ENCODE results near the gene PAQR7.

The PAQR7 gene

GRCh38 chr1:25818569-25818968 is 56.9 kb downstream of the PAQR7 start:
- H2BK15ac ChIP-seq (replicated peaks; ENCODE audit: low read depth) = no peak overlapping the region
- no peak overlapping the region for H2BK5ac ChIP-seq (ENCODE audit: low read length)
- H3K4me1 ChIP-seq (ENCODE audit: control insufficient read depth, low read depth, low read length) = peaks cover 5% of the 10 kb centered on the region
- peaks cover 2% of the 10 kb centered on the region for H3K79me1 ChIP-seq (ENCODE audit: low read length)
- WGBS (ENCODE audit: extremely low coverage, insufficient coverage, low lambda C conversion rate) = no CpG with 5 or more reads among the region's 6 CpGs
- no peak overlapping the region for H2BK120ac ChIP-seq (ENCODE audit: low read depth, low read length)
- peak overlapping the region; percentile 10 for H3K4ac ChIP-seq (ENCODE audit: low read depth, low read length)
- H3K27ac ChIP-seq (ENCODE audit: low read depth, low read length) = no peak overlapping the region
- H3K23ac ChIP-seq (ENCODE audit: low read length) = no peak overlapping the region
- H3K27me3 ChIP-seq (ENCODE audit: insufficient read depth, low read length, poor library complexity) = no peaks in the 10 kb centered on the region
- peak overlapping the region; percentile 54 for H3K56ac ChIP-seq (ENCODE audit: low read length)
- DNase-seq = no peak
- H3K36me3 ChIP-seq (ENCODE audit: control insufficient read depth, insufficient read depth, low read length) = peaks cover 2% of the 10 kb centered on the region
- no peak overlapping the region for H4K5ac ChIP-seq (ENCODE audit: low read length)
- H3K79me2 ChIP-seq (ENCODE audit: control insufficient read depth, insufficient read depth, low read length) = no peaks in the 10 kb centered on the region
- H3K9ac ChIP-seq (ENCODE audit: low read length) = peak overlapping the region; percentile 31
- no peak overlapping the region for H3K4me3 ChIP-seq (ENCODE audit: low read length)
- H2AK5ac ChIP-seq (ENCODE audit: low read length) = peak overlapping the region; percentile 25
- no peak overlapping the region for H4K8ac ChIP-seq (ENCODE audit: low read depth, low read length)
- H3K18ac ChIP-seq (ENCODE audit: low read length) = no peak overlapping the region
- no peak overlapping the region for H3K4me2 ChIP-seq (ENCODE audit: low read length)

- H3K4me1 ChIP-seq (ENCODE audit: control insufficient read depth, low read depth, low read length) = peaks cover 5% of the 10 kb centered on the region
- no CpG with 5 or more reads among the region's 8 CpGs for WGBS (ENCODE audit: extremely low coverage, insufficient coverage, low lambda C conversion rate)
- no peak overlapping the region for H3K4ac ChIP-seq (ENCODE audit: low read depth, low read length)
- H4K5ac ChIP-seq (ENCODE audit: low read length) = no peak overlapping the region
- no peak overlapping the region for H3K27ac ChIP-seq (ENCODE audit: low read depth, low read length)
- peak; percentile 78 for DNase-seq
- no peak overlapping the region for H2BK15ac ChIP-seq (replicated peaks; ENCODE audit: low read depth)
- H2BK5ac ChIP-seq (ENCODE audit: low read length) = no peak overlapping the region
- H3K79me2 ChIP-seq (ENCODE audit: control insufficient read depth, insufficient read depth, low read length) = no peaks in the 10 kb centered on the region
- H3K27me3 ChIP-seq (ENCODE audit: insufficient read depth, low read length, poor library complexity) = no peaks in the 10 kb centered on the region
- peaks cover 2% of the 10 kb centered on the region for H3K36me3 ChIP-seq (ENCODE audit: control insufficient read depth, insufficient read depth, low read length)
- H2BK120ac ChIP-seq (ENCODE audit: low read depth, low read length) = no peak overlapping the region
- peak overlapping the region; percentile 31 for H3K9ac ChIP-seq (ENCODE audit: low read length)
- H2AK5ac ChIP-seq (ENCODE audit: low read length) = no peak overlapping the region
- peaks cover 2% of the 10 kb centered on the region for H3K79me1 ChIP-seq (ENCODE audit: low read length)
- no peak overlapping the region for H3K18ac ChIP-seq (ENCODE audit: low read length)
- H3K4me2 ChIP-seq (ENCODE audit: low read length) = no peak overlapping the region
- no peak overlapping the region for H3K23ac ChIP-seq (ENCODE audit: low read length)
- no peak overlapping the region for H3K4me3 ChIP-seq (ENCODE audit: low read length)
- H3K56ac ChIP-seq (ENCODE audit: low read length) = peak overlapping the region; percentile 54
- no peak overlapping the region for H4K8ac ChIP-seq (ENCODE audit: low read depth, low read length)
Measured at GRCh38 chr1:25817840-25818501, 57.5 kb downstream of the PAQR7 start.

DNA sequence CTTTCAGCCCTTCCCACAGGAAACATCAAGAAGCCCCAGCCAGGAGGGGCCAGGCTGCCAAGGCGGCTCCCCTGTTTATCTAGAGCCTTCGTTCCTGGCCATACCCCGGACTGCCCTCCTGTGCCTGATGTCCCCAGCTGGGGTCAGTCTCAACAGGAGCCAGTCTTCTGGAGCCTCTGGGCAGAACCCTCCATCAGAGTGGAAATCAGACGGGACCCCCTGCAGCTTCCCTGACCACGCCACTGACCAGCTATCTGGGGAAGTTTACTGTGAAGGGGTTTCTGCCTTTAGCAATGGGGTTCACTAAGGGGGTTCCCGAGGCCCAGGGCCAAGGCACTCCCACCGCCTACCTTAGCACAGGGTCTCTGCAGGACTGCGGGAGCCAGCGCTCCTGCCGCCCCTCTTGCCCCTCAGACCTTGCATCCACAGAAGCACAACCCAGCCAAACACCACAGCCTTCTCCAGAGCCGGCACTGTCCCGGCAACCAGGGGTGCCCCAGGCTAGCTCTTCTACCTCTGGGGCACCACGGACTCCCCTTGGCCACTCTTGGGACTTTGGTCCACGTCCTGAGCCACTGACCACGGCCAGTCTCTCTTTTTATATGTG is 59.3 kb downstream of the PAQR7 start:
- no peak overlapping the region for H3K4me3 ChIP-seq (ENCODE audit: low read length)
- peaks cover 2% of the 10 kb centered on the region for H3K79me1 ChIP-seq (ENCODE audit: low read length)
- no peak overlapping the region for H3K18ac ChIP-seq (ENCODE audit: low read length)
- no peaks in the 10 kb centered on the region for H3K27me3 ChIP-seq (ENCODE audit: insufficient read depth, low read length, poor library complexity)
- no peak overlapping the region for H3K27ac ChIP-seq (ENCODE audit: low read depth, low read length)
- H4K8ac ChIP-seq (ENCODE audit: low read depth, low read length) = no peak overlapping the region
- no CpG with 5 or more reads among the region's 15 CpGs for WGBS (ENCODE audit: extremely low coverage, insufficient coverage, low lambda C conversion rate)
- H3K4me1 ChIP-seq (ENCODE audit: control insufficient read depth, low read depth, low read length) = peaks cover 5% of the 10 kb centered on the region
- H3K23ac ChIP-seq (ENCODE audit: low read length) = no peak overlapping the region
- no peak overlapping the region for H3K4me2 ChIP-seq (ENCODE audit: low read length)
- H3K9ac ChIP-seq (ENCODE audit: low read length) = no peak overlapping the region
- H3K79me2 ChIP-seq (ENCODE audit: control insufficient read depth, insufficient read depth, low read length) = no peaks in the 10 kb centered on the region
- H2AK5ac ChIP-seq (ENCODE audit: low read length) = no peak overlapping the region
- no peak overlapping the region for H2BK120ac ChIP-seq (ENCODE audit: low read depth, low read length)
- H2BK15ac ChIP-seq (replicated peaks; ENCODE audit: low read depth) = no peak overlapping the region
- no peak overlapping the region for H3K4ac ChIP-seq (ENCODE audit: low read depth, low read length)
- DNase-seq = no peak
- H3K56ac ChIP-seq (ENCODE audit: low read length) = no peak overlapping the region
- H4K5ac ChIP-seq (ENCODE audit: low read length) = no peak overlapping the region
- H3K36me3 ChIP-seq (ENCODE audit: control insufficient read depth, insufficient read depth, low read length) = peaks cover 2% of the 10 kb centered on the region
- H2BK5ac ChIP-seq (ENCODE audit: low read length) = no peak overlapping the region

DNA sequence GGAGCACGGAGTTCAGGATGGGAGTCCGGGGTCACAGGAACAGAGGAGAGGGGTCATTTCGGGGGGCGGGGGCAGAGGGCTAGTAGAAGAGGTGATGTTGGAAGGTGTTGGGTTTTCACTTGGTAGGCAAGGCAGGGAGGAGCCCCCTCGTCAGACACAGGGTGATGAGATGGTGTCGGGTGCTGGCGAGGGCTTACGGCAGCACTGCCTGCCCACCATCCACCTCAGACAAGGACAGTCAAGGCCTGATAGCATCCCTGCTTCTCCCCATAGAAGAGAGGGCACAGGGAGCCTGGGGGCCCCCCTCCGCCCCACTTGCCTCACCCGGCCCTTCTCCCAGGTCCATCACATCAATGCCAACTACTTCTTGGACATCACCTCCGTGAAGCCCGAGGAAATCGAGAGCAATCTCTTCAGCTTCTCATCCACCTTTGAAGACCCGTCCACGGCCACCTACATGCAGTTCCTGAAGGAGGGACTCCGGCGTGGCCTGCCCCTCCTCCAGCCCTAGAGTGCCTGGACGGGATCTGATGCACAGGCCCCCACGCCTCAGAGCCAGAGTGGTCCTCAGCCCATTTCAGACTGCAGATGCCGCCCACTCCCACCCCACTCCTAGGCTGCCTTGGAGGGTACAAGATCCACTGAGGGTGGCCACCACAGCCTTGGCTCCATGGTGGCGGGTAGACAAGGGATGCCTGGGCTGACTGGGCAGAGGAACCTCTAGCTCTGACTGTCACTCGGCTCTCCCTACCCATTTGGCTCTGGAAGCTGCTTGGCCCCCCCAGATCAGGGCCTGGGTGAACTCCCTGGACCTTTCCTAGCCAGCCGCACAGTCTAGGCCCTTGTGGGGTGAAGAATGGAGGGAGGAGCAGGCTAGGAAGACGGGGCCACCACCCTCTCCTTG is 60.0 kb downstream of the PAQR7 start:
- H3K4me1 ChIP-seq (ENCODE audit: control insufficient read depth, low read depth, low read length) = peaks cover 2% of the 10 kb centered on the region
- no peak overlapping the region for H3K18ac ChIP-seq (ENCODE audit: low read length)
- no peak overlapping the region for H4K8ac ChIP-seq (ENCODE audit: low read depth, low read length)
- no peak overlapping the region for H3K4ac ChIP-seq (ENCODE audit: low read depth, low read length)
- no CpG with 5 or more reads among the region's 24 CpGs for WGBS (ENCODE audit: extremely low coverage, insufficient coverage, low lambda C conversion rate)
- H2BK120ac ChIP-seq (ENCODE audit: low read depth, low read length) = no peak overlapping the region
- no peaks in the 10 kb centered on the region for H3K79me1 ChIP-seq (ENCODE audit: low read length)
- H3K4me3 ChIP-seq (ENCODE audit: low read length) = no peak overlapping the region
- no peak overlapping the region for H3K4me2 ChIP-seq (ENCODE audit: low read length)
- H3K36me3 ChIP-seq (ENCODE audit: control insufficient read depth, insufficient read depth, low read length) = peaks cover 2% of the 10 kb centered on the region
- no peak overlapping the region for H2BK15ac ChIP-seq (replicated peaks; ENCODE audit: low read depth)
- no peak overlapping the region for H3K9ac ChIP-seq (ENCODE audit: low read length)
- no peak overlapping the region for H4K5ac ChIP-seq (ENCODE audit: low read length)
- no peak overlapping the region for H3K56ac ChIP-seq (ENCODE audit: low read length)
- no peaks in the 10 kb centered on the region for H3K79me2 ChIP-seq (ENCODE audit: control insufficient read depth, insufficient read depth, low read length)
- no peak overlapping the region for H2AK5ac ChIP-seq (ENCODE audit: low read length)
- H3K27ac ChIP-seq (ENCODE audit: low read depth, low read length) = no peak overlapping the region
- H3K27me3 ChIP-seq (ENCODE audit: insufficient read depth, low read length, poor library complexity) = no peaks in the 10 kb centered on the region
- no peak overlapping the region for H2BK5ac ChIP-seq (ENCODE audit: low read length)
- DNase-seq = no peak
- H3K23ac ChIP-seq (ENCODE audit: low read length) = no peak overlapping the region

- no peaks in the 10 kb centered on the region for H3K79me1 ChIP-seq (ENCODE audit: low read length)
- peaks cover 2% of the 10 kb centered on the region for H3K36me3 ChIP-seq (ENCODE audit: control insufficient read depth, insufficient read depth, low read length)
- H4K5ac ChIP-seq (ENCODE audit: low read length) = no peak overlapping the region
- H2BK15ac ChIP-seq (replicated peaks; ENCODE audit: low read depth) = no peak overlapping the region
- peaks cover 2% of the 10 kb centered on the region for H3K4me1 ChIP-seq (ENCODE audit: control insufficient read depth, low read depth, low read length)
- no peak overlapping the region for H3K9ac ChIP-seq (ENCODE audit: low read length)
- no peak overlapping the region for H2BK5ac ChIP-seq (ENCODE audit: low read length)
- H3K4ac ChIP-seq (ENCODE audit: low read depth, low read length) = no peak overlapping the region
- H3K79me2 ChIP-seq (ENCODE audit: control insufficient read depth, insufficient read depth, low read length) = no peaks in the 10 kb centered on the region
- H3K18ac ChIP-seq (ENCODE audit: low read length) = no peak overlapping the region
- H3K4me2 ChIP-seq (ENCODE audit: low read length) = no peak overlapping the region
- H4K8ac ChIP-seq (ENCODE audit: low read depth, low read length) = no peak overlapping the region
- H2AK5ac ChIP-seq (ENCODE audit: low read length) = no peak overlapping the region
- H3K56ac ChIP-seq (ENCODE audit: low read length) = no peak overlapping the region
- H2BK120ac ChIP-seq (ENCODE audit: low read depth, low read length) = no peak overlapping the region
- H3K27me3 ChIP-seq (ENCODE audit: insufficient read depth, low read length, poor library complexity) = no peaks in the 10 kb centered on the region
- DNase-seq = no peak
- H3K27ac ChIP-seq (ENCODE audit: low read depth, low read length) = no peak overlapping the region
- WGBS (ENCODE audit: extremely low coverage, insufficient coverage, low lambda C conversion rate) = no CpG with 5 or more reads among the region's 7 CpGs
- no peak overlapping the region for H3K4me3 ChIP-seq (ENCODE audit: low read length)
- no peak overlapping the region for H3K23ac ChIP-seq (ENCODE audit: low read length)
Measured at GRCh38 chr1:25814549-25815087, 60.9 kb downstream of the PAQR7 start.

All from mesendoderm (in vitro differentiated cells).